Measurements from ENCODE around the gene SLC22A3. TPM values are rescaled to one million over a fixed set of nuclear protein-coding genes. Genes with fewer than 3 reads are reported as not detected.

The SLC22A3 gene
- total and polyA plus RNA-seq, 2 of the 13 experiments (the other 11 are each of a cell fraction or from before 2014, with no cell fraction given): 12.0 to 31.5 TPM

DNA sequence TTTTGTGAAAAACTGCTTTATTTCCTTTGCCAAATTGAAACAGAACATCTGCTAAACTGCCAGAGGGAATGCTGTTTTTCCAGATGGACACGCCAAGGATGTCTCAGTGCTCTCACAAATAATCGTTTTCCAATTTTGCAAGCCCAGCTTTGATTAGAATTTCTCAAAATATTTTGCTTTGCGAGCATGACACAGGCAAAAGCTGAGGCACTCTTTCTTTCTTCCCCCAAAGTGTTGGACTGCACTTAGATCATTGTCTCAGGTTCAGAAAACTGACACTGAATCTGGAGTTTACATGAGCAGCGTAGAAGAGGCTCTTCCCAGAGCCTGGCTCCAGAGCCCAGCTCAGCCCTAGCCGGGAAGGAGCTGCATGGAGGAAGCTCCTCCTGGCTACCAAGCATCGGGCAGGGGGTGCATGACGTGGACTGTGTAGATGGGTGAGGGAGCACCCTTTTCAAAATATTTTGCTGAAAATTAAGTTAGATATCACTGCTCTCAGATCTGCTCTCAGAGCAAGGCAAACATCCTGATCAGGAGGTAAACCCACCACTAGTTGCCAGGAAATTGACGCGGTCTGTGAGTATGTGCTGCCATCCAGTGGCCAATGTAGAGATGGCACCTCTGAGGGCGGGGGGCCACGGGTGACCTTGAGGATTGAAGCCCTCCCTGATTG is 107.5 kb downstream of the SLC22A3 start (continued):
- TF ChIP-seq LCORL (IDR thresholded peaks at IDR 0.05): no peak
- no peak for TF ChIP-seq LCORL (CRISPR knock-in tag; IDR thresholded peaks at IDR 0.05)
- 0 out of 2 replicates have a peak, but pooled peaks have one; percentile 40 for TF ChIP-seq KMT2A (CRISPR knock-in tag; IDR thresholded peaks at IDR 0.05)
- peak; percentile 41; the same call in 1 of the 2 replicates for TF ChIP-seq HOXA3 (CRISPR knock-in tag; IDR thresholded peaks at IDR 0.05)
- TF ChIP-seq, protein P1, sequence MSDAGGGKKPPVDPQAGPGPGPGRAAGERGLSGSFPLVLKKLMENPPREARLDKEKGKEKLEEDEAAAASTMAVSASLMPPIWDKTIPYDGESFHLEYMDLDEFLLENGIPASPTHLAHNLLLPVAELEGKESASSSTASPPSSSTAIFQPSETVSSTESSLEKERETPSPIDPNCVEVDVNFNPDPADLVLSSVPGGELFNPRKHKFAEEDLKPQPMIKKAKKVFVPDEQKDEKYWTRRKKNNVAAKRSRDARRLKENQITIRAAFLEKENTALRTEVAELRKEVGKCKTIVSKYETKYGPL (CRISPR knock-in tag; IDR thresholded peaks at IDR 0.05): no peak
- TF ChIP-seq NR1H2 (CRISPR knock-in tag; IDR thresholded peaks at IDR 0.05; ENCODE audit: borderline replicate concordance, low read depth): no peak
- TF ChIP-seq NR2F6 (IDR thresholded peaks at IDR 0.05): no peak
- peak; percentile 29; the same call in 1 of the 2 replicates for TF ChIP-seq NR2F6 (CRISPR knock-in tag; IDR thresholded peaks at IDR 0.05)
- TF ChIP-seq RNF2 (conservative IDR thresholded peaks at IDR 0.05; ENCODE audit: low read depth): no peak
- TF ChIP-seq ZNF331 (CRISPR knock-in tag; IDR thresholded peaks at IDR 0.05): peak; percentile 45; the same call in 1 of the 2 replicates
- no peak for TF ChIP-seq ZNF780A (CRISPR knock-in tag; IDR thresholded peaks at IDR 0.05)
- no peak for TF ChIP-seq GPBP1L1 (CRISPR knock-in tag; IDR thresholded peaks at IDR 0.05)
- TF ChIP-seq NFRKB (IDR thresholded peaks at IDR 0.05): no peak
- TF ChIP-seq ZNF501 (CRISPR knock-in tag; IDR thresholded peaks at IDR 0.05): 0 out of 2 replicates have a peak, but pooled peaks have one; percentile 47
- peak; percentile 65; the same call in 1 of the 2 replicates for TF ChIP-seq FOXO1 (CRISPR knock-in tag; IDR thresholded peaks at IDR 0.05)
- no peak for TF ChIP-seq ZC3H13 (CRISPR knock-in tag; IDR thresholded peaks at IDR 0.05)
- 0 out of 3 replicates have a peak, but pooled peaks have one; percentile 25 for TF ChIP-seq MXI1 (IDR thresholded peaks at IDR 0.05; ENCODE audit: borderline replicate concordance, low read depth, low read length)
- TF ChIP-seq THAP11 (CRISPR knock-in tag; IDR thresholded peaks at IDR 0.05): peak; percentile 51; the same call in 1 of the 2 replicates
- no peak for TF ChIP-seq KDM5A (IDR thresholded peaks at IDR 0.05; ENCODE audit: borderline replicate concordance, low read length)
- TF ChIP-seq, protein P2, sequence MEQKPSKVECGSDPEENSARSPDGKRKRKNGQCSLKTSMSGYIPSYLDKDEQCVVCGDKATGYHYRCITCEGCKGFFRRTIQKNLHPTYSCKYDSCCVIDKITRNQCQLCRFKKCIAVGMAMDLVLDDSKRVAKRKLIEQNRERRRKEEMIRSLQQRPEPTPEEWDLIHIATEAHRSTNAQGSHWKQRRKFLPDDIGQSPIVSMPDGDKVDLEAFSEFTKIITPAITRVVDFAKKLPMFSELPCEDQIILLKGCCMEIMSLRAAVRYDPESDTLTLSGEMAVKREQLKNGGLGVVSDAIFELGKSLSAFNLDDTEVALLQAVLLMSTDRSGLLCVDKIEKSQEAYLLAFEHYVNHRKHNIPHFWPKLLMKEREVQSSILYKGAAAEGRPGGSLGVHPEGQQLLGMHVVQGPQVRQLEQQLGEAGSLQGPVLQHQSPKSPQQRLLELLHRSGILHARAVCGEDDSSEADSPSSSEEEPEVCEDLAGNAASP (CRISPR knock-in tag; IDR thresholded peaks at IDR 0.05; ENCODE audit: borderline replicate concordance): 0 out of 2 replicates have a peak, but pooled peaks have one; percentile 31
- peak; percentile 90 for TF ChIP-seq KDM2A (CRISPR knock-in tag; IDR thresholded peaks at IDR 0.05; ENCODE audit: borderline replicate concordance, low read depth)
- no peak for TF ChIP-seq NR2F2 (IDR thresholded peaks at IDR 0.05; ENCODE audit: borderline replicate concordance, low read depth)
- no peak for TF ChIP-seq ZNF616 (CRISPR knock-in tag; IDR thresholded peaks at IDR 0.05; ENCODE audit: low read depth)
- no peak for TF ChIP-seq ZNF496 (CRISPR knock-in tag; IDR thresholded peaks at IDR 0.05; ENCODE audit: insufficient replicate concordance)
- 0 out of 2 replicates have a peak, but pooled peaks have one; percentile 14 for TF ChIP-seq RARA (CRISPR knock-in tag; IDR thresholded peaks at IDR 0.05)
- TF ChIP-seq MYNN (CRISPR knock-in tag; IDR thresholded peaks at IDR 0.05; ENCODE audit: low read depth): no peak
- TF ChIP-seq ZNF607 (CRISPR knock-in tag; IDR thresholded peaks at IDR 0.05; ENCODE audit: borderline replicate concordance): no peak
- 0 out of 2 replicates have a peak, but pooled peaks have one; percentile 18 for TF ChIP-seq FOXP4 (CRISPR knock-in tag; IDR thresholded peaks at IDR 0.05)

Measured in HepG2 (cell line).